HG02759 (cell line): ENCODE data around the gene EWSR1.
"Not testable (repeated sequence)": the region's sequence is repeated elsewhere in the genome, so short reads cannot be mapped to it uniquely, and the experiment has no call there.

Source experiments
- ATAC-seq: cut with Tn5 transposase; IDR thresholded peaks from one replicate; pipeline ENCODE4 v1.9.1; 2021; ENCODE audit warnings: mild to moderate bottlenecking, moderate library complexity; ENCODE audit not compliant: unreplicated experiment

Gene EWSR1, protein sequence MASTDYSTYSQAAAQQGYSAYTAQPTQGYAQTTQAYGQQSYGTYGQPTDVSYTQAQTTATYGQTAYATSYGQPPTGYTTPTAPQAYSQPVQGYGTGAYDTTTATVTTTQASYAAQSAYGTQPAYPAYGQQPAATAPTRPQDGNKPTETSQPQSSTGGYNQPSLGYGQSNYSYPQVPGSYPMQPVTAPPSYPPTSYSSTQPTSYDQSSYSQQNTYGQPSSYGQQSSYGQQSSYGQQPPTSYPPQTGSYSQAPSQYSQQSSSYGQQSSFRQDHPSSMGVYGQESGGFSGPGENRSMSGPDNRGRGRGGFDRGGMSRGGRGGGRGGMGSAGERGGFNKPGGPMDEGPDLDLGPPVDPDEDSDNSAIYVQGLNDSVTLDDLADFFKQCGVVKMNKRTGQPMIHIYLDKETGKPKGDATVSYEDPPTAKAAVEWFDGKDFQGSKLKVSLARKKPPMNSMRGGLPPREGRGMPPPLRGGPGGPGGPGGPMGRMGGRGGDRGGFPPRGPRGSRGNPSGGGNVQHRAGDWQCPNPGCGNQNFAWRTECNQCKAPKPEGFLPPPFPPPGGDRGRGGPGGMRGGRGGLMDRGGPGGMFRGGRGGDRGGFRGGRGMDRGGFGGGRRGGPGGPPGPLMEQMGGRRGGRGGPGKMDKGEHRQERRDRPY

DNA sequence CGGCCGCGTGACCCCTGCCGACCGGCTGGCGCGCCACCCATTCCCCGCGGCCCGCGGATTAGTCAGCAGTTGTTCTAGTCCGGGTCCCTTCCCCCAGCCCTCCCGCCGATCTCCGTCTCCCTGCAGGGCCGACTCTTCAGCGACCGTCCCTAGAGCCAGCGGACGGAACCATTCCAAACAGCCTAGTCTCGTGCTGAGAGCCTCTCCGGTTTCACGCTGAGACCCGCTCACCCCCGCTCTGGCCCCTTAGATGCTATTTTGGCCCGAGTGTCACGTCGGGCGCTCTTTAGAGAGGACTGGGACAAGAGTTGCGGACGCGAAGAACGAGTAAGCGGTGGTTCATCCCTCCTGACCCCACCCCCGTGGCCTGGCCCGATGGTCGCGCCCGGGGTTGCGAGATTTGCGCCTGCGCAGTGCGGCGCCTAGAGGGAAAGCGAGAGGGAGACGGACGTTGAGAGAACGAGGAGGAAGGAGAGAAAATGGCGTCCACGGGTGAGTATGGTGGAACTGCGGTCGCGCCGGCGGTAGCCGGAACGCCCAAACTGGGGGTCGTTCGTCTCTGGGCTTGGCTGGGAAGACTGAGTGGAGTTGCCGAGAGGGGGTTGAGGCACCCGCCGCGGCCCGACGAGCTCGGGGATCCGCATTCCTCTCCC is at the start of gene EWSR1, which contains the start of gene RHBDD3:
Gene EWSR1, plus strand, starts transcription at position 411 of the 653 bp plus-strand sequence. Its CDS starts 69 bp downstream, at position 480.
Gene RHBDD3, minus strand, starts transcription at position 124 of the 653 bp plus-strand sequence. CDS start 2,355 bp downstream, outside the sequence.
- ATAC-seq: peak; percentile 77

GRCh38 chr22:29218758-29219408 is 49.2 kb upstream of the EWSR1 start:
- ATAC-seq: no peak

GRCh38 chr22:29219409-29219782 is 48.7 kb upstream of the EWSR1 start:
- ATAC-seq: not testable (repeated sequence)

GRCh38 chr22:29219881-29220670 is 48.0 kb upstream of the EWSR1 start:
- no peak for ATAC-seq

- ATAC-seq: no peak
These were observed 43.8 kb upstream of the EWSR1 start for GRCh38 chr22:29224121-29224858.

DNA sequence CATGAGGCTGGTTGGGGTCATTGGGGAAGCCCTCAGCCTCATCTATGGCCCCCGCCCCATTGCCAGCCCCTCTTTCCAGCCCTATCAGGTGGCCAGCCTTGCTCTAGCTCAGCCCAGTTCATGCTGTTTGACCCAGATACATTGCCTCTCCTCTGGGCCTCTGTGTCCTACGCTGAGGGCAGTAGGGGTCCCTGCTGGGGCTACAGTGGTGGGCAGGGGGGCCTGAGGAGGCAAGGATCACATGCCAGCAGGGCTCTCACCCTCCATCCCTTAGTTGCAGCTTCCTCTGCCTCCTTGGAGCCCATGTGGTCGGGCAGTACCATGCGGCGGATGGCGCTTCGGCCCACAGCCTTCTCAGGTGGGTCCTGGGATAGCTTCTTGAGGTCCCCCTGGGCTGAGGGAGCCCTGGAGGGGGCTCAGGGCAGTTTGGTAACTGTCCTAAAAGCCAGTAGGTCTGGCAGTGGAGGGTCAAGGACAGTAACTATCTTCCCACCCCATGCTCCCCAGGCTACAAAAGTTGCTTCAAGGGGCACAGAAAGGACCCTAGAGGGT is 43.1 kb upstream of the EWSR1 start:
- ATAC-seq: no peak

DNA sequence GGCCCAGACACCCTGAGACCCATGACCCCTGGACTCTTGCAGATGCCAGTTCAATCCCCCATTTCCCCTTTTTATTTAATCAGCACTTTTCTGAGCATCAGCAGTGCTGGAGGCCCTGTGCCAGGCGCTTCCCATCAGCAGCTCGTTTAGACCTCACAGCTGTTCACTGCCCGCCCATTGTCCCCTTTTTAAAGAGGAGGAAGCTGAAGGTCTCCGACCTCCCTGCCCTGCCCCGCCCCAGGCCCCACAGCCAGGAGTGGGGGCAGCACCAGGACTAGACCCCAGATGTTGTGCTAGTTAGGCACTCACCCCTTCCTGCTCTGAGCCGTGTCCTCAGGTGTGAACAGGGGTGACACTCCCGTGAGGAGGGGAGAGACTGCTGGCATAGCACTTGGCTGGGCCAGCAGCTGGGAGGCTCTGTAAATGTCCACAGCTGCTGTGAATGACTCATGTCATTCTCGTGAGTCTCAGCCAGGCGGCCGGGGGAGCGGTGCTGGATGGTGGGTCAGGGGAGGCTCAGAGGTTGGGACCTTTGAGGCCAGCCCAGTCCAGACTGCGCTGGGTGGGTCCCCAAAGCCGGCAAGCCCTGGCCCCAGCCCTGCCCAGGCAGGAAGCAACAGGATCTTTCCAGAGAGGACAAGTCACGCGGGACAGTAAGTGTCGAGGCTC is 42.5 kb upstream of the EWSR1 start:
- no peak for ATAC-seq

GRCh38 chr22:29226351-29226981 is 41.6 kb upstream of the EWSR1 start:
- ATAC-seq: no peak

GRCh38 chr22:29230972-29231875 is 36.8 kb upstream of the EWSR1 start:
- ATAC-seq: no peak

GRCh38 chr22:29231971-29232959 is 35.8 kb upstream of the EWSR1 start:
- no peak for ATAC-seq

DNA sequence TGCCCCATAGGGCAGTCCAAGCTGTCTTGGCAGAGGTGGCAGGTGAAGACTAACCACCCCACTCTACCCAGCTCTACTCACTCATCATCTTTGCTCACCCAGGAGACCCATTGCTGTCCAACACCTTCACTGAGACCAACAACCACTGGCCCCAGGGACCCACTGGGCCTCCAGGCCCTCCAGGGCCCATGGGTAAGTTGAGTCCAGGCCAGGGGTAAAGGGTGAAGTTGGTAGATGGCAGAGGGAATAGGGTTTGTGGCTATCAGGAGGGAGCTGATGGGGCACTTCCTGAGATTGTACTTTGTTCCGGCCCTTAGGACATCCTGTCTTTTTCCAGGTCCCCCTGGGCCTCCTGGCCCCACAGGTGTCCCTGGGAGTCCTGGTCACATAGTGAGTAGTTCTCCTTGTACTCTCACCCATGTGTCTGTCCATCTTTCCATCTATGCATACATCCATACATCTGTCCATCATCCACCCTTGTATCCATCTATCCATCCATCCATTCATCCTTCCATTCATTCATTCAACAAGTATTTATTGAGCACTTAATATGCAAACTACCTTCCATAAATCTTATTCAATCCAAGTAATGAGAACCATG is 34.7 kb upstream of the EWSR1 start:
- ATAC-seq: no peak

DNA sequence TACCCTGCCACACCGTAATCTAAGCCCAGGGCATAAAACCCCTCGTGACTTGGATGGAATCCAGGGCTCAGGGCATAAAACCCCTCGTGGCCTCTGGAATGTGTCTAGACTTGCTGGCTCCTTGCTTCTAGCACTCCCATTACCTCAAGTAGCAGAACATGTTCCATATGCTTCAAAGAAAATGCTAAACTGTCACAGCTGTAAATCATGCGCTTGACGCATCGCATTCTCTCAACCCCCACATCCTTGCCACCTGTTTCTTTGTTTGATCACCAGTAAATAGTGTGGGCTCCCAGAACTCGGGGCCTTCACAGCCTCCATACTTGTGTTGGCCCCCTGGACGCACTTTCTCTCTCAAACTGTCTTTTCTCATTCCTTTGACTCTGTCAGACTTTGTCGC is 27.6 kb upstream of the EWSR1 start:
- ATAC-seq: not testable (repeated sequence)

DNA sequence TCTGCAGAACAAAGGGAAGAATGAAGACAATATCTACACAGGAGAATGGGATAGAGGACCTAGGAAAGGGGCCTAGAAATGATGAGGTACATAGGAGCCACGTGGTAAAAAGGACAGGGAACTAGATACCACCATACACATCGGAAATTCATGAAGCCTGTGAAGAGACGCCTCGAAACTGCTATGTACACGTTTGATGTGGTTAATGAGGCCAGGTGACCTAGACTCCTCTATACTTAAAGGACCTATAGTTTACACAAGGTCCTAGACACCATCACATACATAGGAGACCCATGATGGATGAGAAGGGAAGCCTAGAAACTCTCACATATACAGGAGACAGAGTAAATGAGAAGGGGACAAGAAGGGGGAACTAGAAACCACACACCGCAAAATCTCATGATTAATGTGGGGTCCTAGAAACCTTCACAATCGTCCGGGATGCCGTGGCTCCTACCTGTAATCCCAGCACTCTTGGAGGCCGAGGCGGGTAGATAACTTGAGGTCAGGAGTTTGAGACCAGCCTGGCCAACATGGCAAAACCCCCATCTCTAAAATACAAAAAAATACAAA is 24.1 kb upstream of the EWSR1 start:
- ATAC-seq: no peak

- ATAC-seq: no peak
These were observed 23.1 kb upstream of the EWSR1 start for GRCh38 chr22:29244785-29245625.
